ENCODE results near the gene TBCD. TPM values are rescaled to one million over a fixed set of nuclear protein-coding genes. Genes with fewer than 3 reads are reported as not detected.

TBCD gene
- total and polyA plus RNA-seq, 9 of the 15 experiments (the other 6 are each of a cell fraction or from before 2014, with no cell fraction given): 8.9 to 98.5 (median 28.0) TPM

- TF ChIP-seq, protein P1, sequence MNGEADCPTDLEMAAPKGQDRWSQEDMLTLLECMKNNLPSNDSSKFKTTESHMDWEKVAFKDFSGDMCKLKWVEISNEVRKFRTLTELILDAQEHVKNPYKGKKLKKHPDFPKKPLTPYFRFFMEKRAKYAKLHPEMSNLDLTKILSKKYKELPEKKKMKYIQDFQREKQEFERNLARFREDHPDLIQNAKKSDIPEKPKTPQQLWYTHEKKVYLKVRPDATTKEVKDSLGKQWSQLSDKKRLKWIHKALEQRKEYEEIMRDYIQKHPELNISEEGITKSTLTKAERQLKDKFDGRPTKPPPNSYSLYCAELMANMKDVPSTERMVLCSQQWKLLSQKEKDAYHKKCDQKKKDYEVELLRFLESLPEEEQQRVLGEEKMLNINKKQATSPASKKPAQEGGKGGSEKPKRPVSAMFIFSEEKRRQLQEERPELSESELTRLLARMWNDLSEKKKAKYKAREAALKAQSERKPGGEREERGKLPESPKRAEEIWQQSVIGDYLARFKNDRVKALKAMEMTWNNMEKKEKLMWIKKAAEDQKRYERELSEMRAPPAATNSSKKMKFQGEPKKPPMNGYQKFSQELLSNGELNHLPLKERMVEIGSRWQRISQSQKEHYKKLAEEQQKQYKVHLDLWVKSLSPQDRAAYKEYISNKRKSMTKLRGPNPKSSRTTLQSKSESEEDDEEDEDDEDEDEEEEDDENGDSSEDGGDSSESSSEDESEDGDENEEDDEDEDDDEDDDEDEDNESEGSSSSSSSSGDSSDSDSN (IDR thresholded peaks at IDR 0.05; ENCODE audit: borderline replicate concordance in 1 of 2, low read depth in 2 of 2, low read length in 2 of 2): no peak
- TF ChIP-seq HNRNPH1 (optimal IDR thresholded peaks at IDR 0.05; ENCODE audit: low read depth, low read length) (no peak), CBX8 (IDR thresholded peaks at IDR 0.05; ENCODE audit: borderline replicate concordance, extremely low read depth, low read depth, low read length, poor library complexity, severe bottlenecking) (no peak), SNIP1 (IDR thresholded peaks at IDR 0.05; ENCODE audit: low read depth) (no peak), ZNF384 (IDR thresholded peaks at IDR 0.05; ENCODE audit: low read depth, low read length) (no peak), ETV5 (CRISPR knock-in tag; IDR thresholded peaks at IDR 0.05; ENCODE audit: low read depth) (0 out of 2 replicates have a peak, but pooled peaks have one; percentile 35), MCM5 (IDR thresholded peaks at IDR 0.05; ENCODE audit: low read depth) (no peak), ZNF551 (CRISPR knock-in tag; IDR thresholded peaks at IDR 0.05) (no peak), ZSCAN29 (IDR thresholded peaks at IDR 0.05) (no peak), KHSRP (IDR thresholded peaks at IDR 0.05) (no peak), ZFP36 (IDR thresholded peaks at IDR 0.05; ENCODE audit: low read depth, low read length, partially characterized antibody) (no peak), MCM2 (IDR thresholded peaks at IDR 0.05; ENCODE audit: low read depth) (no peak), CHD4 (IDR thresholded peaks at IDR 0.05; ENCODE audit: insufficient read depth, insufficient replicate concordance, low read depth, low read length, poor library complexity, severe bottlenecking) (no peak), MAFK (IDR thresholded peaks at IDR 0.05; ENCODE audit: low read length) (peak; percentile 42; the same call in 1 of the 2 replicates), RCOR1 (IDR thresholded peaks at IDR 0.05; ENCODE audit: borderline replicate concordance in 1 of 2, low read depth in 2 of 2, low read length in 2 of 2) (peak in 1 of 2 experiments; percentile 33; a peak in 1 of 4 replicates), GATAD2A (IDR thresholded peaks at IDR 0.05) (no peak), HMG20A (CRISPR knock-in tag; conservative IDR thresholded peaks at IDR 0.05) (no peak), PHTF2 (CRISPR knock-in tag; IDR thresholded peaks at IDR 0.05) (no peak), MAZ (CRISPR knock-in tag; conservative IDR thresholded peaks at IDR 0.05 in 1 of 2, IDR thresholded peaks at IDR 0.05 in 1 of 2) (no peak), FOXK1 (CRISPR knock-in tag; IDR thresholded peaks at IDR 0.05; ENCODE audit: borderline replicate concordance) (no peak), FUS (optimal IDR thresholded peaks at IDR 0.05; ENCODE audit: low read depth, low read length) (no peak), RBBP5 (IDR thresholded peaks at IDR 0.05; ENCODE audit: borderline replicate concordance, insufficient read depth, low read length, poor library complexity, severe bottlenecking) (no peak), CBFA2T3 (IDR thresholded peaks at IDR 0.05) (0 out of 2 replicates have a peak, but pooled peaks have one; percentile 30), KLF13 (tag; IDR thresholded peaks at IDR 0.05; ENCODE audit: borderline replicate concordance, low read depth) (no peak), SREBF2 (CRISPR knock-in tag; IDR thresholded peaks at IDR 0.05) (no peak)
- TF ChIP-seq, protein P2, sequence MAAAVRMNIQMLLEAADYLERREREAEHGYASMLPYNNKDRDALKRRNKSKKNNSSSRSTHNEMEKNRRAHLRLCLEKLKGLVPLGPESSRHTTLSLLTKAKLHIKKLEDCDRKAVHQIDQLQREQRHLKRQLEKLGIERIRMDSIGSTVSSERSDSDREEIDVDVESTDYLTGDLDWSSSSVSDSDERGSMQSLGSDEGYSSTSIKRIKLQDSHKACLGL (CRISPR knock-in tag; IDR thresholded peaks at IDR 0.05; ENCODE audit: borderline replicate concordance, poor library complexity, severe bottlenecking): no peak
Measured at GRCh38 chr17:82863941-82864712, 112.3 kb downstream of the TBCD start (continued).
